HepG2 (cell line): Measurements from ENCODE around the gene ZNF575. TPM values are rescaled to one million over a fixed set of nuclear protein-coding genes. Genes with fewer than 3 reads are reported as not detected.

Source experiments
- ATAC-seq: fragments of 200-7000 bp; cut with Tn5 transposase; 3 replicates; pipeline ENCODE4 v1.9.1; 2020; ENCODE audit warnings: mild to moderate bottlenecking, moderate library complexity
- BruUV-seq: library from RNA; stranded (reverse); fragments of 400-500 nt; replicated peaks from 2 replicates; lab custom pipeline; 2021; lab: Mats Ljungman, UMichigan
- CTCF ChIA-PET: fragments of 300-600 bp; formaldehyde crosslinking; extraction: SDS; loops from one replicate; lab custom pipeline; 2021; ENCODE audit warnings: low total read pairs, inconsistent platforms, low intra/inter-chr PET ratio; lab: Yijun Ruan, JAX
- POLR2A ChIA-PET: fragments of 350-600 bp; sonication (Branson Sonifier 250); formaldehyde crosslinking; loops from one replicate; lab custom pipeline; 2020; ENCODE audit warnings: antibody characterized with exemption, inconsistent platforms; lab: Yijun Ruan, JAX
- DNase-seq: peaks from one replicate; pipeline ENCODE4 v3.0.0-alpha.2; 2015; ENCODE audit warnings: low spot score
- FAIRE-seq: peaks from 3 replicates; lab custom pipeline; 2011; peaks lifted over from hg19 to GRCh38; lab: Jason Lieb, UNC
- H2AFZ ChIP-seq: one replicate; pipeline ENCODE4 v1.6.1; 2011; ENCODE audit warnings: low read length, inconsistent platforms
- H3K27ac ChIP-seq: fragments of 300-600 bp; 3 replicates; pipeline ENCODE4 v1.8.0; 2011; ENCODE audit warnings: mixed run types, mild to moderate bottlenecking, mixed read lengths, low read length, inconsistent platforms; ENCODE audit not compliant: insufficient read depth; ENCODE audit errors: extremely low read length
- H3K27me3 ChIP-seq, 2 experiments: fragments of 200-600 bp in 1 of 2; 2 replicates in 1 of 2; 3 replicates in 1 of 2; pipeline versions ENCODE4 v1.6.0 to v1.8.0; 2011; ENCODE audit warnings: low read length in 2 of 2, mild to moderate bottlenecking in 2 of 2, moderate library complexity in 2 of 2, inconsistent platforms in 1 of 2; ENCODE audit not compliant: insufficient read depth in 2 of 2, control insufficient read depth in 1 of 2
- H3K36me3 ChIP-seq, 2 experiments: fragments of 200-600 bp in 1 of 2; replicated peaks in 1 of 2; 2 replicates in 1 of 2; 3 replicates in 1 of 2; pipeline versions ENCODE4 v1.5.1 to v1.8.0; 2011; ENCODE audit warnings: low read length in 2 of 2, inconsistent platforms in 1 of 2; ENCODE audit not compliant: insufficient read depth in 2 of 2, control insufficient read depth in 1 of 2
- H3K4me1 ChIP-seq: 2 replicates; pipeline ENCODE4 v1.5.1; 2012; ENCODE audit warnings: low read length, inconsistent platforms; ENCODE audit not compliant: insufficient read depth
- H3K4me2 ChIP-seq: 2 replicates; pipeline ENCODE4 v1.6.0; 2011; ENCODE audit warnings: low read depth, low read length, inconsistent platforms
- H3K4me3 ChIP-seq, 3 experiments: fragments of 200-600 bp in 1 of 3; sonication (generic), shearing (Covaris generic) in 1 of 3; replicated peaks in 1 of 3; 2 replicates each; pipeline ENCODE4 v1.5.1; 2011 to 2016; ENCODE audit warnings: low read length in 3 of 3, inconsistent platforms in 2 of 3, low read depth in 2 of 3, mild to moderate bottlenecking in 2 of 3, control low read depth in 1 of 3, mixed read lengths in 1 of 3; ENCODE audit not compliant: insufficient read depth in 1 of 3
- H3K79me2 ChIP-seq: one replicate; pipeline ENCODE4 v1.6.1; 2011; ENCODE audit warnings: low read length, inconsistent platforms; ENCODE audit not compliant: insufficient read depth
- H3K9ac ChIP-seq: 2 replicates; pipeline ENCODE4 v1.6.0; 2011; ENCODE audit warnings: mild to moderate bottlenecking, low read depth, low read length, inconsistent platforms; ENCODE audit not compliant: insufficient read depth
- H3K9me3 ChIP-seq: 2 replicates; pipeline ENCODE4 v1.5.1; 2012; ENCODE audit warnings: mild to moderate bottlenecking, low read length
- H4K20me1 ChIP-seq: 2 replicates; pipeline ENCODE4 v1.6.0; 2011; ENCODE audit warnings: inconsistent platforms, mild to moderate bottlenecking, low read length, moderate library complexity; ENCODE audit not compliant: insufficient read depth
- GLI4 ChIP-seq: sonication (generic); formaldehyde crosslinking; IDR thresholded peaks from 2 replicates; pipeline ENCODE4 v1.5.1; 2020; ENCODE audit warnings: missing genetic modification reagents, mild to moderate bottlenecking, moderate library complexity, borderline replicate concordance
- HOXD1 ChIP-seq: sonication (generic); formaldehyde crosslinking; IDR thresholded peaks from 2 replicates; pipeline ENCODE4 v1.5.0; 2020; ENCODE audit warnings: missing genetic modification reagents
- PITX1 ChIP-seq: sonication (generic); formaldehyde crosslinking; IDR thresholded peaks from 2 replicates; pipeline ENCODE4 v1.5.1; 2020; ENCODE audit warnings: mild to moderate bottlenecking, missing genetic modification reagents
- SOX6 ChIP-seq, 2 experiments: fragments of 450-650 bp in 1 of 2; sonication (generic) in 1 of 2; formaldehyde crosslinking in 1 of 2; IDR thresholded peaks; 2 replicates each; pipeline versions ENCODE4 v1.4.0 to v1.6.1; 2017 to 2020; ENCODE audit warnings: antibody characterized with exemption in 1 of 2, mild to moderate bottlenecking in 1 of 2, missing genetic modification reagents in 1 of 2
- THYN1 ChIP-seq: sonication (generic); formaldehyde crosslinking; IDR thresholded peaks from 2 replicates; pipeline ENCODE4 v1.8.1; 2023; ENCODE audit warnings: low read depth, mild to moderate bottlenecking, moderate library complexity, missing genetic modification reagents, borderline replicate concordance
- ZFP1 ChIP-seq: IDR thresholded peaks from 2 replicates; pipeline ENCODE4 v1.6.1; 2016
- ZNF766 ChIP-seq: sonication (generic); formaldehyde crosslinking; IDR thresholded peaks from 2 replicates; pipeline ENCODE4 v1.5.0; 2020; ENCODE audit warnings: missing genetic modification reagents, borderline replicate concordance
- ZNF777 ChIP-seq: sonication (generic); formaldehyde crosslinking; IDR thresholded peaks from 2 replicates; pipeline ENCODE4 v1.4.0; 2020; ENCODE audit warnings: missing genetic modification reagents
- ZNF879 ChIP-seq: sonication (generic); formaldehyde crosslinking; IDR thresholded peaks from 2 replicates; pipeline ENCODE4 v1.8.1; 2023; ENCODE audit warnings: missing genetic modification reagents
- WGBS: methylation state at CpG from one replicate; pipeline ENCODE4 v1.1.6; 2017; ENCODE audit warnings: low lambda C conversion rate; 5-methylcytosine and 5-hydroxymethylcytosine counted together
- in situ Hi-C: cut with HindIII; loops from 2 replicates; pipeline ENCODE4 v1.10.0; 2017; ENCODE audit warnings: low pct_unique_long_range_greater_than_20kb; ENCODE audit not compliant: extremely low pct_ligation_motif_present
- intact Hi-C: fragments of 100-400 bp; cut with micrococcal nuclease; formaldehyde crosslinking; loops from one replicate; pipeline ENCODE4 v1.10.0; 2022; ENCODE audit not compliant: unreplicated experiment
- polyA plus RNA-seq, 8 experiments: library from polyadenylated mRNA; depleted of rRNA in 3 of 8; stranded (reverse) in 7 of 8; unstranded in 1 of 8; fragments of >200 nt; fragmentation: Illumina TruSeq in 4 of 8; extraction: Trizol in 4 of 8; gene quantifications; 2 replicates each; pipeline versions ENCODE4 v1.2.1 to v1.2.3, GENCODE V29; 2011 to 2016; ENCODE audit warnings: low read depth in 4 of 8, missing spikeins in 1 of 8, mixed read lengths in 1 of 8; ENCODE audit not compliant: insufficient read depth in 1 of 8
- total RNA-seq, 5 experiments: library from RNA; depleted of rRNA; stranded (reverse); fragments of >200 nt; fragmentation: Illumina TruSeq; extraction: Trizol; gene quantifications; 2 replicates each; pipeline ENCODE4 v1.2.3, GENCODE V29; 2016; ENCODE audit warnings: low read depth in 1 of 5
- TF ChIP-seq, protein P1 (sequence below), 2 experiments: sonication (generic) in 1 of 2; formaldehyde crosslinking in 1 of 2; IDR thresholded peaks; 2 replicates each; pipeline versions ENCODE4 v1.4.0 to v1.6.1; 2016 to 2020; ENCODE audit warnings: borderline replicate concordance in 1 of 2, low read depth in 1 of 2, mild to moderate bottlenecking in 1 of 2, missing genetic modification reagents in 1 of 2
- TF ChIP-seq, protein P2 (sequence below): sonication (generic); formaldehyde crosslinking; IDR thresholded peaks from 2 replicates; pipeline ENCODE4 v1.4.0; 2020; ENCODE audit warnings: missing genetic modification reagents
- TF ChIP-seq, protein P3 (sequence below): sonication (generic); formaldehyde crosslinking; IDR thresholded peaks from 2 replicates; pipeline ENCODE4 v1.8.1; 2023; ENCODE audit warnings: mild to moderate bottlenecking, missing genetic modification reagents
- TF ChIP-seq, protein P4 (sequence below): sonication (generic); formaldehyde crosslinking; IDR thresholded peaks from 2 replicates; pipeline ENCODE4 v1.5.0; 2020; ENCODE audit warnings: mild to moderate bottlenecking, missing genetic modification reagents

ZNF575 gene
- total and polyA plus RNA-seq, 2 of the 13 experiments (the other 11 are each of a cell fraction or from before 2014, with no cell fraction given): 0.17 to 0.27 TPM

DNA sequence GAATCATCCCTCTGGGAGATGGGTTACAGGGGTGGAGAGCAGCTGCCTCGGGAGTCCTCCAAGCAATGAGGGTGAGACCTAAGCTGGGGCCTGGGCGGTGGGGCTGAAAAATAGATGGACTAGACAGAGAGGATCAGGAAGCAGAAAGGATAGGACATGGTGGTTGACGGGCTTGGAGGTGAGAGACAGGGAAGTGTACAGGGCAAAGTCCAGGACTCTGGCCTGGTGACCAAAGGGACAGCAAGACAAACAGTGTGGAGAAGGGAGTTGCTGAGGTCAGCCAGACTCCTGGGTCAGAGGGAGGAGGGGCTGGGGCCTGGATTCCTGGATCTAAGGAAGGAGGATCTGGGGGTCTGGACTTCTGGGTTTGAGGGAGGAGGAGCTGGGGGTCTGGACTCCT lies 33.9 kb upstream of the ZNF575 start (continued):
- TF ChIP-seq, protein P1, sequence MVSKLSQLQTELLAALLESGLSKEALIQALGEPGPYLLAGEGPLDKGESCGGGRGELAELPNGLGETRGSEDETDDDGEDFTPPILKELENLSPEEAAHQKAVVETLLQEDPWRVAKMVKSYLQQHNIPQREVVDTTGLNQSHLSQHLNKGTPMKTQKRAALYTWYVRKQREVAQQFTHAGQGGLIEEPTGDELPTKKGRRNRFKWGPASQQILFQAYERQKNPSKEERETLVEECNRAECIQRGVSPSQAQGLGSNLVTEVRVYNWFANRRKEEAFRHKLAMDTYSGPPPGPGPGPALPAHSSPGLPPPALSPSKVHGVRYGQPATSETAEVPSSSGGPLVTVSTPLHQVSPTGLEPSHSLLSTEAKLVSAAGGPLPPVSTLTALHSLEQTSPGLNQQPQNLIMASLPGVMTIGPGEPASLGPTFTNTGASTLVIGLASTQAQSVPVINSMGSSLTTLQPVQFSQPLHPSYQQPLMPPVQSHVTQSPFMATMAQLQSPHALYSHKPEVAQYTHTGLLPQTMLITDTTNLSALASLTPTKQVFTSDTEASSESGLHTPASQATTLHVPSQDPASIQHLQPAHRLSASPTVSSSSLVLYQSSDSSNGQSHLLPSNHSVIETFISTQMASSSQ (IDR thresholded peaks at IDR 0.05; ENCODE audit: low read depth): no peak
- TF ChIP-seq, protein P1 (CRISPR knock-in tag; IDR thresholded peaks at IDR 0.05; ENCODE audit: borderline replicate concordance): no peak
- TF ChIP-seq SOX6 (IDR thresholded peaks at IDR 0.05) (no peak), SOX6 (CRISPR knock-in tag; IDR thresholded peaks at IDR 0.05) (peak; percentile 37; the same call in 1 of the 2 replicates), PITX1 (CRISPR knock-in tag) (0 out of 2 replicates have a peak, but pooled peaks have one; percentile 46)
- TF ChIP-seq, protein P2, sequence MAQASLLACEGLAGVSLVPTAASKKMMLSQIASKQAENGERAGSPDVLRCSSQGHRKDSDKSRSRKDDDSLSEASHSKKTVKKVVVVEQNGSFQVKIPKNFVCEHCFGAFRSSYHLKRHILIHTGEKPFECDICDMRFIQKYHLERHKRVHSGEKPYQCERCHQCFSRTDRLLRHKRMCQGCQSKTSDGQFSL (CRISPR knock-in tag): no peak

DNA sequence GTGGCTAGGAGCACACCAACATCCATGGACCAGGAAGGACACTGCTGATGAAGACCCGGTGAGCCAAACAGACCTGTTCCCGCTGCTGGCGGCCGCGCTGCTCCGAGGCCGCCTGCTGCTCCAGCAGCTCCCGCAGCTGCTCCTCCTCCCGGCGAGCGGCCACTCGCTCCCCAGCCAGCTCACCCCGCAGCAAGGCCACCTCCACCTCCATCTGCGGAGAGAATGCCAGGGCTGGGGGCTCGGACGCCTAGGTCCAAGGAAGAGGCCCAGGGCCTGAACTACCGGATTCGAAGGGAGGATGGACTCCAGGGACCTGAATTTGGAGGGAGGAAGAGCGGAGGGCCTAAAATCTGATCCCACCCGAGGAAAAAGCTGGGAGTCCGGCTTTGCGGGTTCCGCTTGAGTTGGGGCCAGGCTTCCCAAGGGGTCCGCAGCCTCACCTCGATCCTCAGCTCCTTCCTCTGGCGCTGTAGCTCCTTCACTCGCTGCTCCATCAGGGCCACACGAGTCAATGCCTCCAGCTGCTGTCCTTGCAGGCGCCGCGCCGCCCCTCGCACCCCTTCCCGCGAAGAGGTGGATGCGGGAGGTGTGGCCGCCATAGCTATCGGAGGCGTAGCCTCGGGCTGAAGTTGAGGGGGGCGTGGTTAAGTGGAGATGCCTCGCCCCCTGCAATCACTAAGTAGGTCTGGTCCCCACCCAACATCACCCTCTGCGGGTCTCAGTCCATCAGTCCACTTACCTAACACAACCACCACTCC lies 31.1 kb upstream of the ZNF575 start:
- Histone ChIP-seq H3K4me3 (no peak overlapping the region; a peak in 1 of 6 replicates), H2AFZ (no peak overlapping the region), H3K4me2 (no peak overlapping the region), H3K36me3 (peaks cover 3 to 5% of the 10 kb centered on the region in 2 experiments; a peak in 3 of 5 replicates), H3K9me3 (no peaks in the 10 kb centered on the region), H3K9ac (no peak overlapping the region), H4K20me1 (no peaks in the 10 kb centered on the region), H3K27ac (no peak overlapping the region), H3K4me1 (peaks cover 52% of the 10 kb centered on the region), H3K27me3 (no peaks in the 10 kb centered on the region; a peak in 1 of 5 replicates), H3K79me2 (peaks cover 11% of the 10 kb centered on the region)
- 98% methylated on average over 24 of the region's 43 CpGs for WGBS
- no peak for FAIRE-seq
- in situ Hi-C loops: no loop called here
- CTCF ChIA-PET: no interaction called here
- POLR2A ChIA-PET: interaction anchor here (0.9 to 1.8 kb wide), 2 partner anchors 12 to 34 kb away, joined by 3 to 4 read pairs; no protein-coding TSS in a partner anchor
- ATAC-seq: no peak
- intact Hi-C loops: no loop called here
- DNase-seq: no peak
- no TSS peak for BruUV-seq
- TF ChIP-seq ZNF879 (CRISPR knock-in tag) (no peak), GLI4 (CRISPR knock-in tag) (no peak), ZFP1 (CRISPR knock-in tag) (no peak), HOXD1 (CRISPR knock-in tag) (no peak), ZNF777 (CRISPR knock-in tag) (no peak), ZNF766 (CRISPR knock-in tag) (no peak), THYN1 (CRISPR knock-in tag) (no peak)
- TF ChIP-seq, protein P3, sequence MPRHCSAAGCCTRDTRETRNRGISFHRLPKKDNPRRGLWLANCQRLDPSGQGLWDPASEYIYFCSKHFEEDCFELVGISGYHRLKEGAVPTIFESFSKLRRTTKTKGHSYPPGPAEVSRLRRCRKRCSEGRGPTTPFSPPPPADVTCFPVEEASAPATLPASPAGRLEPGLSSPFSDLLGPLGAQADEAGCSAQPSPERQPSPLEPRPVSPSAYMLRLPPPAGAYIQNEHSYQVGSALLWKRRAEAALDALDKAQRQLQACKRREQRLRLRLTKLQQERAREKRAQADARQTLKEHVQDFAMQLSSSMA: no peak
- TF ChIP-seq, protein P4, sequence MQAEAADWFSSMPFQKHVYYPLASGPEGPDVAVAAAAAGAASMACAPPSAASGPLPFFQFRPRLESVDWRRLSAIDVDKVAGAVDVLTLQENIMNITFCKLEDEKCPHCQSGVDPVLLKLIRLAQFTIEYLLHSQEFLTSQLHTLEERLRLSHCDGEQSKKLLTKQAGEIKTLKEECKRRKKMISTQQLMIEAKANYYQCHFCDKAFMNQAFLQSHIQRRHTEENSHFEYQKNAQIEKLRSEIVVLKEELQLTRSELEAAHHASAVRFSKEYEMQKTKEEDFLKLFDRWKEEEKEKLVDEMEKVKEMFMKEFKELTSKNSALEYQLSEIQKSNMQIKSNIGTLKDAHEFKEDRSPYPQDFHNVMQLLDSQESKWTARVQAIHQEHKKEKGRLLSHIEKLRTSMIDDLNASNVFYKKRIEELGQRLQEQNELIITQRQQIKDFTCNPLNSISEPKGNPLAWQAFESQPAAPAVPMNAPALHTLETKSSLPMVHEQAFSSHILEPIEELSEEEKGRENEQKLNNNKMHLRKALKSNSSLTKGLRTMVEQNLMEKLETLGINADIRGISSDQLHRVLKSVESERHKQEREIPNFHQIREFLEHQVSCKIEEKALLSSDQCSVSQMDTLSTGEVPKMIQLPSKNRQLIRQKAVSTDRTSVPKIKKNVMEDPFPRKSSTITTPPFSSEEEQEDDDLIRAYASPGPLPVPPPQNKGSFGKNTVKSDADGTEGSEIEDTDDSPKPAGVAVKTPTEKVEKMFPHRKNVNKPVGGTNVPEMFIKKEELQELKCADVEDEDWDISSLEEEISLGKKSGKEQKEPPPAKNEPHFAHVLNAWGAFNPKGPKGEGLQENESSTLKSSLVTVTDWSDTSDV (CRISPR knock-in tag): no peak
